HG03139 (cell line): ENCODE measurements around the gene PKDCC.

Experiments
- ATAC-seq: cut with Tn5 transposase; IDR thresholded peaks from one replicate; pipeline ENCODE4 v1.9.1; 2021; ENCODE audit not compliant: unreplicated experiment

Gene PKDCC

DNA sequence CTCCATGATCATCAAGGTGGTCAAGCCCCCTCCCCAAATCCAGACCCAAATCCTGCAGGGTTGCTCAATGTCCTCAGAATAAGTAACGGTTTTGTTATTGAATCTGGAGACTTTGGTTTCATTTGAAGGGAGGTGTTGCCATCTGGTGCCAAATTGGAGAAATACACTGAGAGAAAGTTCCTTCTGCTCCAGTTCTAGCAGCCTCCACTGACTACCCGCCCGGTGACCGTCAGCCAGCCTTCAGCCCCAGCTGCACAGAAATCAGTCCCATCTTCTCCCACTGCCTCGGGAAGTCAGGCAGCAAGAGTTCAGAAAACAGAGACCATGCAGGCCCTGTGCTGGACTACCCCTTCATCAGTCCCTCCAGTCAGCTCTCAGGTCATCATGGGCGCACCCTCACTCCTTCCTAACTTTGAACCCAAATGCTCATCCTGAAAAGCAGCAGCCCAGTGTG is 38.7 kb downstream of the PKDCC start:
- peak; percentile 61 for ATAC-seq

DNA sequence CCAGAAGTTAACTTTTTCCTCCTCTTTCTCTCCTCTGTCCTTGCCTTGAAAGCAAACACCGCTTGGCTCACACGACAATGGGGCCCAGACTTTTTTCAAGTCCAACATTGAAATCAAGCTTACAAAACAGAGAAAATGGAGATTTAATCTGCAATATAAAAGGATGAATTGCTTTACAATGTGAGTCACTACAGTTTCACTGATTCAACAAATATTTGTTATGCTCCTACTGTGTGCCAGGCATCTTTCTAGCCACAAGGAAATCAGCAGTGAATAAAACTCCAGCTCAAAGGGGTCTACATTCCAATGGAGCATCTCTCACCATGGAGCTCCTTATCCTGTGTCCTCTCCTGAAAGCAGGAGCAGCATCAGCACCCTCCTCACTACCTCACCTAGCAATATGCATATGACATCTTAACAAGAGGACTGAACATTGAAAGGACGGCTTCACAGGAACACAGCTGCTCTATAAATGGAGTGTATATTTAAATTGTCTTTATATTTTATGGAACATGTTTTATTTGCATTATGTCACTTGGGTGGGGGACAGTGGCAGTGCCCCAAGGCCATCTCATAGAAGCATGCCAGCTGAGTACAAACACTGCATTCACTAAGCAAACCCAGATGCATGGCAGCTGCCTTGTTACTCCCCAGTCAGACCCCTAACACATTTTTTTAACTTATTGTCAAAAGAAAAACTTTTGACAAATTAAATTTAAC is 39.5 kb downstream of the PKDCC start:
- ATAC-seq: no peak

DNA sequence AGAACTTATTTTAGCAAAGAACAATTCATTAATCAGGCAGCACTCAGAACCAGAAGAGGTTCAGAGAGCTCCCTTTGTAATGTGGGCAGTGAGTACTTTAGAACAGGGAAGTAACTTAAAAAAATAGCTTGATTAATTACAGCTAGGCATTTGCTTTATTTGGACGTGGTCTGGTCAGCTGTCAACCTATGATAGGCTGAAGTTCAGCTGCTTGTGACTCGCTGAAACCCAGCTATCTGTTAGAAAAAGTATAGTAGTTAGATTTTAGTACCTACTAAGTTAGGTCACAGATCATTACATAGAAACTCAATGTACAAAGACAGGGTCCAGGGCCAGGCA is 40.0 kb downstream of the PKDCC start:
- no peak for ATAC-seq

DNA sequence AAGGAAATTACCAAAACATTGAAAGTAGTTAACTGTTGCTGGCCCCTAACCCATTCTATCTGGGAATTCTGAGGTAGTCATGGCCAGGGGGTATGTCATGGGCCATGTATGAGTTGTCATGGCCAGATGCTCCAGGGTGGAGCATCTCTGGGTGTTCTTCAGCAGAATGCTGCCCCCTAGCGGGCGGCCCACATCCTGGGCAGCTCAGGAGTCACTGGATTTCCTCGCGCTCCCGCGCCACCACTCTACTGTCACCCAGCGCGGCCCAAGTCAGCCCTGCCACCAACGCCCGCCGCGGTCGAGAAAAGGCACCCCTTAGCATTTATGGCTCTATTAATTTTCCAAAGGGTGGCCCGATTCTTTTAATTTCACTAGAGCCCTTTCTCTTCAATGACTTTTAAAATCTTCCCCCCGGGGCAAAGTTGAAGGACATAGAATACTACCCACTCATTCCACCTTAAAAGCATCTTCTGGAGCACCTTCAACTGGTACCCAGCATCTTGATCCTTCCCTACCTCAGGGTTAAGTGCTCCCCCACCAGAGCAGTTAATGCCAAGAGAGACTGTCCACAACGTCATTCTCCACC is 41.6 kb downstream of the PKDCC start:
- peak; percentile 87 for ATAC-seq

DNA sequence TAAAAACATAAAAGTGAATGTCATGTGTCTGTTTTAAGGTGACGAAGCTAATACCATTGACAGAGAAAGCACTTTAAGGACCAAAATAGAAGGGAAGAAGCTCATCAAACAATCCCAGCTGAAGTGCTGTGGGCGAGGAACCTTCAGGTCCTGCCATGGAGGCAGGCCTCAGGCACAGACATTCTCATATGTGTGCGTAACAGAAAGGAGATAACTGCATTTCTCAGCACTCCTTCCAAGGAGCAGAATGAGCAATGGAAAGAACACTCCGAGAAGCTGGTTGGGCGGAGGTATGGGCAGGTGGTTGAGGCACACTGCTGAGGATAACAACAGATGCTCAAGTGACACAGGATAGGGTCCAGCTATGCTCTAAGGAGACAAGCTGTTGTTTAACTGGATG is 42.4 kb downstream of the PKDCC start:
- no peak for ATAC-seq

DNA sequence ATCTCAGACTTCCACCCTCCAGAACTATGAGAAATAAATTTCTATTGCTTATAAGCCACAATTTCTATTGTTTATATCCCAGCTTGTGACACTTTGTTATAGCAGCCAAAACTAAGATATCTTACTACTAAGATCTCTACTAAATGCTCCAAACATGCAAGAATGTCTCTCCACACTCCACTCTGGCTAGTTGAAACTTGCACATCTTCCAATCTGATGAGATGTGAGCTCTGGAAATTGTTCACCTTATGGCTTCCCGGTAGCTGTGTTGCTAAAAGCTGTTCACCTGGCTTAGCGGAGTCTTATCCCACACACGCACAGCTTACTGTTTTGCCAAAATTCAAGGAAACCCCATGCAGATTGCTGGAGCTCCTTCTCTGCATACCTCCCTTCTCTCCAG is 43.9 kb downstream of the PKDCC start:
- no peak for ATAC-seq

DNA sequence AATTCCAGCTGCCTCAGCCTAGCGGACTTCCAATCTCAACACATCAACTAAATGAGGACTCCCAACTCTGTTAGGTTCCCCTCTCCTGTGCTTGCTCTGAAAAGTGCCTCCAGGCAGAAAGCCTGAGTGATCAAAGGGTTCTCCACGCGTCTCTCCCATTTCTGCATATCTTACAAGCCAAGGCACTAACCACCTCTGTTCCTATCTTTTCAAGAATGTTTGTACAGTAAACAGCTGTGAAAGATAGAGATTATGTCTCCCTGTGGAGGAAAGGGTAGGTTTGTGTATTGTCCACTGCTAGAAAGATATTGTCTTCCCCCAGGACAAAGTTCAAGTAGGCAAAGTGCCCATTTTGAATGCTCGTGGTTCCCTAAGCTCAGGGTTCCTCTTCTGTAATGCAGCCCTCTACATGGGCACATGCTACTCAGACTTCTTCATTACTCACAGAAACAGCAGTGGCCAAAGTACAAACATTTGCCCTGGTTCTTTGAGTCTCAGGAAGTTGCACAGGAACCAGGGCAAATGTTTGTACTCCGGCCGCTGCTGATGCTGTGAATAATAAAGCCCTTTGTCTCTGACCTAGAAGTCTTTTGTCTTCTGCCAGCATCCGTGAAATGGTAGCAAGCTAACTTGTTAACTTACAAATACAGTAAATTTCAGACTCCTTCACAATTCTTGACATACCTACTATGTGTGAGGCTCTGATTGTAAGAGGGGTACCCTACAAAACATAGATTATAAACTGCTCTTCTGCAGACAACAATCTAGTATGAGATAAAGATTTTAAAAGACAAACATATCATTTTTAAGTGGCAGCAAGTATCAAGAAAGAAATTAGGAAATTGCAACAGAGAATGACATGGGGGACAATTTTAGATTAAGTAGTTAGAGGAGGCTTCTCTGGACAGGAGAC is 44.5 kb downstream of the PKDCC start:
- no peak for ATAC-seq

DNA sequence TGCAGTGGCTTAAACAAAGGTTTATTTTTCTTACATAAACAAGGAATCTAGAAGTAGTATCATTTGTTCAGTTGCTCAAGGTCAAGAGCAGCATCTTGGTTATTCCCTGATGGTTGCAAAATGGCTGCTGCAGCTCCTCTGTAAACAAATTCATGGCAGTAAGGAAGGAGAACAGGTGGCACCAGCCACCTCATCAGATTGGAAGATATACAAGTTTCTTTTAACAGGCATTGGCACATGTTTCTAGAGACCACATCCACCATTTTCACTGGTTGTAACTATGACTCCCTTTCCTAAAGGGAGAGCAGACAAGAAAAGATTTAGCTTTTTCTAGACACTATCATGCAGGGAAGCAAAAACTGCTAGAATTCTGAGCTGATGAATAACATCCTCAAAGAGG is 46.3 kb downstream of the PKDCC start:
- no peak for ATAC-seq

DNA sequence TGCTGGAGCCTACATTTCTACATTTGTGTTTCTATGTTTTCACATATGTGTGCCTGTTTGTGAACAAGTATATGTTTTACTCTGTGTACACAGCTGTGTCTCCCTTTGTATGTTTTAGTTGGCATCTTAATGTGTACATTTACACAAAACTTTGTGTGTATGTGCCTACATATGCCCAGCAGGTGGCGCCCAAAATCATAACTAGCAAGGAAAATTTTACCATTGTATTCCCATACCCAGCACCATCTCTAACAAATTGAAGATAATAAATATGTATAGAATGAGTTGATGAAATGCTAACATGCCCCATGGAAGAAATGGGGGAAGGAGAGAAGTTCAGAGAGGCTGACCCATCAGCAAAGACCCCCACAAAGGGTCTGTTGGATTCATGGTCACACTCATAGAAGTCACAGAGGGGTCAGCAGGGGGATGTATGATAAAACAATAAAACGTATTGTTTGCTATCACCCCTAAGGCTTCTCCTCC is 48.1 kb downstream of the PKDCC start:
- no peak for ATAC-seq

DNA sequence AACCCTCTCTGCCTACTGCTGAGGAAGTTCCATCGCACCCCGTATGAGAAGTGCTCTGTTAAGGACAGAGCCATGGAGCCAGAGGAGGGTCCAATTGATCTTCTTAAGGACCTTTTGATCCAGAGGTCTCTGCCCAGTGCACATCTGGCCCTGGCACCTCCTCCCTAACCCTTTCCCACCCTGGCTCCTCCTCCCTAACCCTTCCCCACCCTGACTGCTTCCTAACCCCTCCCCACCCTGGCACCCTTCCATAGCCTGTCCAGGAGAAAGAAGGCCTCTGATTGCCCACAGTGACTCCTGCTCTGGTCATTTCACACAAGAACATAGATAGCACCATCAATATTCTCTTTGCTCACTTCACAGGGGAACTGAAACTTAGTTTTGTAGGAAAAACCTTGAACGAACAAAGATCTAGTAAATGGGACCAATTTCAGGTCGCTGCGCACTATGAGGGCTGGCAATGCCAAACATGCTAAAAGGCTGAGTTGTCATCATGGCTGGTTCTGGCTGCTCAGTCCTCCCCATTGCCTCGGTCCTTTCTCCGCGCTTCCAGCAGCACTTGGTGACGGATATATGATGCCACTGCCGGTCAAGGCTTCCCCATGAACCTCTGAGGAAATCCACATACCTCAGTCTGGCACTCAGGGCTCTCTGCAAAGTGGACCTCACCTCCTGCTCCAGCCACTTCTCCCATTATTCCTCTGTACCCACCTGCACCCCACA is 49.2 kb downstream of the PKDCC start:
- ATAC-seq: peak; percentile 36

DNA sequence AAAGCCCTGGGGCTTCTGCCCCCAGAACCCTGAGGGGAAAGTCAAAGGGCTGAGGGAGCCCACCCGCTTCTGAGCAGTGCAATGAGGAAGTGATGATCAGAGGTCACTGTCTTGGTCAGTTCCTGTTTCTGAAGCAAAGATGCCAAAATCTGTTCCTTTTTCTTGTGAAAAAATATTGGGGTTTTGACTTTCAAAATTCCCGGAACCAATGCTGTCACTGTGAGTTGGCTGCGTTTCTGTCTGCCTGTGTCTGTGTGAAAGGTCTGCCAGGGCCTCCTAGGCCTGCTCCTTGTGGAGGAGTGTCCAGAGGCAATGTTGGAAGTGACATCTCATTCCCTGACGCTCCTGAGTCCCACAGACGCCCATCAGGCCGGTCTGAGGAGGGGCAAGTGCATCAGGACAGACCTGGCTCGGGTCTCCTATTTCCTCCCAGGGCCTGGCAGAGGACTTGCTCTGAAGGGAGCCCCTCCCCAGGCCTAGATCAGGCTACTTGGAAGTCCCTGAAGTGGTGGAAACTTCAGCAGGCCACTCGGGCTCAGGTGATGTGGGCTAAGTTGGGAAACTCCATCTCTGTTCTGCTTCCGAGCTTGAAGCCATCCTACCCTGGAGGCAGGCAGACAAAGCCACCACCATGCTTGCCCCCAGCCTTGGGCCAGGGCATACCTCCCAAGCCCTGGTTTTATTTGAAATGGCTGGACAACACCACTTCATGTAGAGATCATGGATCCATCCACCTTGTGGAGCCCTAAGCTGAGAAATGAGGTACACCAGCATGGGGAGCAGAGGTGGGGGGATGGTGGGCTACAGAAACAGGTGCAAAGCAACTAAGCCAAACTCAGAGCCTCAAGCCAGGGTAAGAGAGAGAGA is 51.0 kb downstream of the PKDCC start:
- no peak for ATAC-seq

DNA sequence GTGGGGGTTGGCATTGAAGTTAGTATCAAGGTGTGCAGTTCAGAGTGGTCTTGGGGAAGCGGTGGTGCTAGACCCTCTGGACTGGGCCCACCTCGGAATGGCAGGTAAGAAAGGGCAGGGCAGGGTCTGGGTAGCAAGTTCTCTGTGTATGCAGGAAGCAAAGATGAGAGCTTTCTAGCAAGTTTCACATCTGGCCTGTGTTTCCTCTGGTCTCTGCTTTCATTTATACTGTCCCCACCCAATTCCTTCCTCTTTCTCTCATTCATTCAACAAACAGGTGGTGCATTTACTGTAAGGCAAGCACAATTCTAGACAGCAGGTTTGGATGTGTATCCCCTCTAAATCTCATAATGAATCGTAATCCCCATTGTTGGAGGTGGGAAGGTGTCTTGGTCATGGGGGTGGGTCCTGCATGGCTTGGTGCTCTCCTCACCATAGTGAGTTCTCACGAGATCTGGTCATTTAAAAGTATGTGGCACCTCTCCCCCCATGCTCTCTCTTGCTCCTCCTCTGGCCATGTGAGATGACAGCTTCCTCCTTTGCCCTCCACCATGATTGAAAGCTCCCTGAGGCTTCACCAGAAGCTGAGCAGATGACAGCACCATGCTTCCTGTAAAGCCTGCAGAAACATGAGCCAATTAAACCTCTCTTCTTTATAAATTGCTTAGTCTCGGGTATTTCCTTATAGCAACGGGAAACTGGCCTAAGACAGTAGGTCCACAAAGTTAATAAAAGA is 51.8 kb downstream of the PKDCC start:
- no peak for ATAC-seq

DNA sequence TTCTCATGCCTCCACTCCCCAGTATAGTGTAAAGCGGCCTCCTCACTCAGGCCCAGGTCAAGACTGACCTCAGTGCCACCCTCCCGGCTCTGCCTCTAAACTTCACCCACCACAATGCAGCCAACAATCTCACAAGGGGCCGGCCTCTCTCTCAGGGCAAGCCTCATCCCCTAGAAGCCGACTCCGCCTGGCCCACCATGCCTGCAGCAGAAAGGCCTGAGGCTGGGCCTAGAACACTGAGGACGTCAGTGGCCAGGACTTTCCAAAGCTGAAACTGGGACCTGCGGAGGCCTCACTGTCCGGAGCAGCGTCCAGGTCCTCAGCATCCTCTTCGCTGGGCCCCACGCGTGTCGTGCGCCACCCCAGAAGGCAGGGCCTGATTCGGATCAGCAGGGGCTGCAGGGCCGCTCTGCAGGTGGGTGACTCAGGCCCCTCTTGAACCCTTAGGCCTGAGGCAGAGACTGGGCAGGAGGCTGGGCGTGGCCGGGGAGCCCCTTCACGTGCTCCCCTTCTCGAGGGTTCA is 52.9 kb downstream of the PKDCC start:
- ATAC-seq: no peak

DNA sequence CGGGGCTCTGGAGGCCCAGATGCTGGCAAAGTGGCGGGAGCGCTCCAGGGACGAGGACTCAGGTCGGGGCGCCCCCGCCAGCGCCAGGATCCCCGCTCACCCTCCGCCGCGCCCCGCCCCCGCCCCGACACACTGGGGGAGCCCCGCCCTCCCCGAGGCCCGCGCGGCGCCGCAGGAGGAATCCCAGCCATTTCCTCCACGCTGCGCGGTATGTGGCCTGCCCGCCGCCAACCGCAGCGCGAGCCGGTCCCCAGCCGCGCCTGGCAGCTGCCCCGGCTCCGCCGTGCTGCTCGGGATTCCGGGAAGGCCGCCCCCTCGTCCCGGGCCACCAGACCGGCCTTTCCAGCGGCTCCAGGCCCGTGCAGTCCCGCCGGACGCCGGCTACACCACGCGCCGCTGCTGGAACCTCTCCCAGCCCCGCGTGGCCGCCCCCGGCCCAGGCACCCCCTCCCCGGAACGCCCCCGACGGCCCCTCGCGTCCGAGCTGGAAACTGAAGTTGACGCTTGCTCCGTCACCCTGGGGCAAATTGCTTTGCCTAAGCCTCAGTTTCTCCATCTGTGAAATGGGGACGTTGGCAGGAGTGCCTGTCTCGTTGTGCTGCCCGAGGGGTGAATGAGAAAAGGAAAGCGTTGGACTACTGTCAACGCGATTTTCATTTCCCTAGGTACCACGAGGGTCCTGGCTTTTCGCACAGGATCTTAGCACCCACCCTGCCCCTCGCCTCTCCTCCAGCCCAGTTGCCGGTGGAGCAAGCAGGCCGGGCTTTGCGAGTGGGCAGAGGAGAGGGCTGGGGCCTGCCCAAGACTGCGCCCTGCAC is 53.6 kb downstream of the PKDCC start:
- ATAC-seq: no peak

DNA sequence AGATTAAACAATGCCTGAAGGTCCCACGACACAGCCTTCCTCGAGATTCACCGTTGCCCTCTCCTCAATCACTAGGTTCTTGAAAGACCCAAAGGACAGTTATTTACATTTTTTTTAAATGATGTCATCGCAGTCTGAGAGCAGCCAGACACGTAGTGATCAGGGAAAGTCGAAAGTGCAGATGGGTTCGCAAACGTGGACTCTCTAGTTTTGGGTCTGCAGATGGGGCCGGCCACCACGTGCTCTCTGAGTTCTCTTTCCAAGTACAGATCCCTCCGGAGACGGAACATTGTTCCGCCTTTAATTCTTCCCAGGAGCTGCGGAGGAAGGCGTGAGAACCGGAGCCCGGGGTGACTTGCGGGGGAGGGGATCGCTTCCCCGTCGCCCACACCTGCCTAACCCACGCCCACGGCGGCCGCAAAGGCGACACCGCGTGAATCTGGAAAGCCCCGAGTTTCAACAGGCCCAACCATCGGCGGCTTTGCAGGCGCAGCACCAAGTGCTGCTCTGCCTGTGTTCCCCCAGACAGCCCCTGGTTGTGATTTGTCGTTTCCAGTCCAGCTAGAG is 54.3 kb downstream of the PKDCC start:
- peak; percentile 37 for ATAC-seq

DNA sequence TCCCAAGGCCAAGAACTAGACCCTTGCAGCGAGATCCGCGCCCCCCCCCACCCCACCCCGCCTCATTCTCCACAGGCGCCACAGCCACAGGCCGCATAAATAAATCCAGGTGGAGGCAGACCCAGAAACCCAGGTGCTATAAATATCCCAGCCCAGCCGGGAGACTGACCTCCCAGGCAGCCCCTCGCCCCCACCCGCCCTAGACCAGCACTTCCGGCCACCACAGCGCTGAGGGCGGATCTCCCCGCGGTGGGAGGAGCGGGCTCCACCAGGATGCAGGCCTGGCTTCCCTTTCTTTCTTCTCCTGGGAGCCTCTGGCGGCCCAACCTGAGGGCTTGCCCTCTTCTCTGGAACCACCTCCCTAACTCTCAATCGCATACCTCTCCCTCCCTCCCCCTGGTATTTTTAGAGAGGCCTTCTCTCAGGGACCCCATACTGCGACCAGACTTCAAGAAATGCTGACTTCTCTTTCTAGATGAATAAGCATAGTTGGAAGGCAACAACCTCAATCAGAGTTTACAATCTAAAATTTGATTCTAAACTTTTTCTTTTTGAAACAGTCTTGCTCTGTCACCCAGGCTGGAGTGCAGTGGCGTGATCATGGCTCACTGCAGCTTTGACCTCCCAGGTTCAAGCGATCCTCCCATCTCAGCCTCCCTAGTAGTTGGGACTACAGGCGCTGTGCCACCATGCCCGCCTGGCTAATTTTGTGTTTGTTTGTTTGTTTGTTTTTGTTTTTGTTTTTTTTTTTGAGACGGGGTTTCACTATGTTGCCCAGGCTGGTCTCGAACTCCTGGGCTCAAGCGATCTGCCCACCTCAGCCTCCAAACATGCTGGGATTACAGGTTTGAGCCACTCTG is 55.0 kb downstream of the PKDCC start:
- ATAC-seq: no peak

DNA sequence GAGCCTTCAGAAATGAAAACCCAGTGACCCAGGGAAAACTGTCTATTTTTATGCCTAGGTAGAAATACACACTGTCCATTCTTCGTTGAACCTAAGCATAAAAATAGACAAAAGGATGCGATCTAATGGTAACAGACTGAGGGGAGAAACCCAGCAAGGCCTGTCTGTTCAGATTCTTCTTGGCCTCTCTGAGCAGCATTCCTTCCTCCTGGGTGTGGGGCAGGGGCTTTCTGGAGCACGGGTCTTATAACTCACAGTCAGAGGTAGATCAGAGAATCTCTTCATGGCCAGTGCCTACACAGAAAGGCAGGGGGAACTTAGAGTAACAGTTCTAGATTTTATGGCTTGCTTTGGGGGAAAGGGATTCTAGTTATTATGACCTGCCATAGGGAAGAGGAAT is 56.0 kb downstream of the PKDCC start:
- ATAC-seq: no peak
